NCI-H526 treated with DMSO at 0.1 percent for 48 hours (cell line): ENCODE data around the gene ZBTB22.
"Not testable (repeated sequence)": the region's sequence is repeated elsewhere in the genome, so short reads cannot be mapped to it uniquely, and the experiment has no call there.

ENCODE experiments used
- DNase-seq: peaks from one replicate; lab custom pipeline; 2025; lab: John Stamatoyannopoulos, UW

ZBTB22 gene

GRCh38 chr6:33317669-33318425, at the start of gene ZBTB22:
Gene ZBTB22, minus strand, starts transcription at chr6:33317744. Its CDS starts 828 bp downstream, at chr6:33316916.
- DNase-seq = peak; percentile 98

DNA sequence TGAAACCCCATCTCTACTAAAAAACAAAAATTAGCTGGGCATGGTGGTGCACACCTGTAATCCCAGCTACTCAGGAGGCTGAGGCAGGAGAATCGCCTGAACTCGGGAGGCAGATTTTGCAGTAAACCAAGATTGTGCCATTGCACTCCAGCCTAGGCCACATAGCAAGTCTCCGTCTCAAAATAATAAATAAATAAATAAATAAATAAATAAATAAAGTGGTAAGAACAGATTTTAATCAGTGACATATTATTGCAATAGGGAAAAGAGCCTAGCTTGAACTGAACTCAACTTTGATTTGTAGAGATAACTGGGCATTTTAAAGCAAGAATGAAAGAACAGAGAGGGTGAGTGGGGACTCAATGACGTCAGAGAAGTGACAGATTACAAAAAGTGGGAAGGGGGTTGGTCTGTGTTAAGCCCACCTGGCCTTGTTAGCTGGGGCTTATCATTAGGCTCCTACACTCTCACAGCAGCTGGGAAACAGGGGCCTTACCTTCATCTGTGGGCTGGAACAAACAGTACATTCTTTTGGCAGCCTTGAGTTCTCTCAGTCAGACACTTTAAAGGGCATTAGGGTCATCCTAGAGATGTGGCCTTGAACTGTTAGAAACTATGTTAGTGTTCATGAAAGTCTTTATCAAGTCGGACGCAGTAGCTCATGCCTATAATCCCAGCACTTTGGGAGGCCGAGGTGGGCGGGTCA, 49.6 kb upstream of the ZBTB22 start:
- DNase-seq = no peak

DNA sequence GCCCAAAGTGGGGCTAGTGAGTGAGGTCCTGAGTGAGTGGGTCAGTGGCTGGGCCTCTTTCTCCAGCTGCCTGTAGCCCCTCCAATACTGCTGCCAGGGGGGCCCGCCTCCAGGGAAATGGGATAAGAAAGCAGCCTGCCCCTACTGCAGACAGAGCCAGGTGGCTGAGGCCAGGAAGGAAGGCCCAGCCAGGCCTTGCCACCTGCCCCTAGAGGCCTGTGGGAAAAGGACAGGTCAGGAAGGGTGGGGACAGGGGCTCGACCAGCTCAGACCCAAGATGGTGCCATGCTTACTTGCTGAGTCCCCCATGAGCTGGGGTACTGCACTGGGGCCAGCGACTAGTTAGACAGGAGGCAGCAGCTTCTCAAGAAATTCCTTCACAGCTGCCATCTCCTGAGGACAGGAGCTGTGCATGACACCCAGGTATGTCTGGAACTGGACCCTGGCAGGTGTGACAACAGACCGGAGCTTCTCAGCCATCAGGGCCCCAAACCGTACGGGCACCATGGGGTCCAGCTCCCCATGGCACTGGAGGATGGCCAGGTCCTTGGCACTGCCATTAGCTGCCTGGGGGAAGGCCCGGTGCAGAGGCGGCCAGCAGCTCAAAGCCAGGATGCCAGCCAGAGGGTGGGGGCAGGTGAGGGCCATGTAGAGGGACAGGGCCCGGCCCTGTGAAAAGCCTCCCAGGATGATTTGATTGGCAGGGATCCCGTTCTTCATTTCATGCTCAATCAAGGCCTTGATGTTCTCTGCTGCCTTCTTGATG, 47.8 kb upstream of the ZBTB22 start:
- DNase-seq = not testable (repeated sequence)

DNA sequence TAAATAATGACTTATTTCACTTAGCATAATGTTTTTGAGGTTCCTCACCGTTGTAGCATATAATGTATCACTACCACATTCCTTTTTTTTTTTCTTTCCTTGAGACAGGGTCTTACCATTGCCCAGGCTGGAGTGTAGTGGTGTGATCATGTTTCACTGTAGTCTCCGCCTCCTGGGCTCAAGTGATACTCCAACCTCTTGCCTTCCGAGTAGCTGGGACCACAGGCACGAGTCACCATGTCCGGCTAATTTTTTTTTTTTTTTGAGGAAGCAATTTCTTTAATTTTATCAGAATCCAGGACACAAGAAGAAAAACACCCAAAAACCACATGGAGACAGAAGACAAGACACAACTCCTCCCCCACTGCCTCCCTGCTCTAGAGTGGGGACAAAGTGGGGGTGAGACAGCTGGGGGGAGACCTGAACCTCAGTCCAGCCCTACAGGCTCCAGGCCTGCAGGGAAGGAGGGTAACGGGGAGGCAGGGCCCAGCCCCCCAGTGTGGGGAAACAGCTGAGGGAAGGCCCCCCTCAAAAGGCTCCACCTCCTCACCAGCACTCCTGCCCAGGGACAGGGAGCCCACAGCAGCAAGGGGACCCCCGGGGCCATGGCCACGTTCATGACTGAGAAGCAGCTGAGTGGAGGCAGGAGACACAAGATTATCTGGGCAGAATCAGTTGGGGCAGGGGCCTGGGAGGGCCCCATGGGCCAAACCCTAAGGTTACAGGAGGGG, 47.1 kb upstream of the ZBTB22 start:
- not testable (repeated sequence) for DNase-seq

DNA sequence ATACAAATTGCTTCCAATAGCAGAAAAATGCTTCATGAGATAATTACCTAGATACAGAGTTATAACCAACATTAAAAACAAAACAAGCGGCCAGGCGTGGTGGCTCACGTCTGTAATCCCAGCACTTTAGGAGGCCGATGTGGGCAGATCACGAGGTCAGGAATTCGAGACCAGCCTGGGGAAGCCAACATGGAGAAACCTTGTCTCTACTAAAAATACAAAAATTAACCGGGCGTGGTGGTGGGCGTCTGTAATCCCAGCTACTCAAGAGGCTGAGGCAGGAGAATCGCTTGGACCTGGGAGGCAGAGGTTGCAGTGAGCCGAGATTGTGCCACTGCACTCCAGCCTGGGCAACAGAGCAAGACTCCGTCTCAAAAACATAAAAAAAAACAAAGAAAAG, 45.9 kb upstream of the ZBTB22 start:
- not testable (repeated sequence) for DNase-seq

- DNase-seq = no peak
Observed at GRCh38 chr6:33359331-33359730, 41.8 kb upstream of the ZBTB22 start.

- not testable (repeated sequence) for DNase-seq
Observed at GRCh38 chr6:33357160-33357871, 39.8 kb upstream of the ZBTB22 start.

DNA sequence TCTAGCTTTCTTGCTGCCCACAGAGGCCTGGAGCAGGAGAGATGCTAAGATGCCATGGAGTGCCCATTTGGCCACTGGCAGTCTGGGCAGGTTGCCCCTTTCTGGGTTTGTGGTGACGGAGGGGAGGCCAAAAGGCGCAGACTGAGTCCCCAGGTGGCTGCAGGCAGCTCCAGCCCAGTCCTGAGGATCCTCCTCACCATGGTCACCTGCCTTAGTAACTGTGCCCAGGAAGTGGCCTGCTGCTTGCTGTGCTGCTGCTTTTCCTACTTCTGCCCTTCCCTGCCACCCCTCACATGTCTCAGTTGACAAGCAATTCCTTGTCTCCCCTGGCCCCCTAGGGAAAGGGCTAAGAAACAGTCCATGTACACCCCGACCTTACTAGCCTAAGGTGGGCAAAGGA, 38.8 kb upstream of the ZBTB22 start:
- no peak for DNase-seq

- not testable (repeated sequence) for DNase-seq
Observed at GRCh38 chr6:33355860-33356259, 38.3 kb upstream of the ZBTB22 start.

DNA sequence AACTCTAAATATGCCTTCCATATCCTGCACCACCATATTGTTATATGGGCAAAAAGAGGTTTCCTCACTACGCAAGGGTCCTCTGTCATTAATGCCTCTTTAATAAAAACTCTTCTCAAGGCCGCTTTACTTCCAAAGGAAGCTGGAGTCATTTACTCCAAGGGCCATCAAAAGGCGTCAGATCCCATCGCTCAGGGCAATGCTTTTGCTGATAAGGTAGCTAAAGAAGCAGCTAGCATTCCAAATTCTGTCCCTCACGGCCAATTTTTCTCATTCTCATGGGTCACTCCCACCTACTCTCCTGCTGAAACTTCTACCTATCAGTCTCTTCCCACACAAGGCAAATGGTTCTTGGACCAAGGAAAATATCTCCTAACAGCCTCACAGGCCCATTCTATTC, 30.3 kb upstream of the ZBTB22 start:
- DNase-seq = no peak

- not testable (repeated sequence) for DNase-seq
Observed at GRCh38 chr6:33346972-33347371, 29.4 kb upstream of the ZBTB22 start.

DNA sequence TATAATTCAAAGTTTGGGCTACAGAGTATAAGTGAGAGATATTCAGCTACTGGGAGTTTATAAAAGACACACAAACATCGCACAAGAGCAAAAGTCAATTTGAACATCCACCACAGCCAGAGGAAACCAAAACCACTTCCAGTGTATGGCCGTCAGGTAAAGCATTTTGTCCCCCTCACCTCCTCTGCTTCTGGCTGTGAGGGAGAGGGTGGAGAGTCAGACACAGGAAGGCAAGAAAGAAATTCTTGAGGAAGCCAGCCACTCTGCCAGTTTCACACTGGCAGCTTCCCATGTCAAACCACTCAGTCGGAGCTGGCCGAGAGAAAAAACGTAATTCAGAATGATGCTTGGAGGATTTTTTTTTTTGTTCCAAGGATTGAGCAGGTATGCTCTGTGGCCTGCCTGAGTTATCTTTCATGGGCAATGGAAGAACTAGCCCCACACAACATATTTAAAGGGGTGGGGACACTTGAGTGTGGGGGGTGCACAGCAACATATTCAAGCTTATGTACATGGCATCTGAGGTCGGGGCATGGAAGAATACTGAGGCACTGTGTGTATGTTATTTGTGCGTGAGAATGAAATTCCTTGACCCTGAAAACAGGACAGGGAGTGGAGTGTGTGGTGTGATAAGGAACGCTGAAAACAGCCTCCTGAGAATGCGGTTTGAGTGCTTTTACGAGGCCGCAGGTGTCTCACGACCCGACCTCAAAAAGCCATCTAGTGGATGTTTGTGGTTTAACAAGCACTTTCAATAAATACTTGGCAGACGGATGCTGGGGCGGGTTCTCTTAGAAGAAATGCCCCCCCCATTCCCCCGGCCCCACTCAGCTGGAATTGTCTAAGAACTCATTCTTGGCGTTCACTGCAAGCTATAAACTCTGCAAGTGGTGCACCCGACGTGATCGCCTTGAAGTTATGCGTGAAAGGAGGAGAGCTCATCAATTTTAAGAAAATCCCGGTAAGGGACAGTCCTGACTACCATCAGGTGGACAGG, 27.5 kb upstream of the ZBTB22 start:
- DNase-seq = peak; percentile 59

GRCh38 chr6:33343953-33344611, 26.5 kb upstream of the ZBTB22 start:
- no peak for DNase-seq

- DNase-seq = not testable (repeated sequence)
Observed at GRCh38 chr6:33343606-33343952, 26.0 kb upstream of the ZBTB22 start.

GRCh38 chr6:33339193-33339592, 21.6 kb upstream of the ZBTB22 start:
- no peak for DNase-seq

GRCh38 chr6:33336495-33336894, 19.0 kb upstream of the ZBTB22 start:
- DNase-seq = no peak

- DNase-seq = no peak
Observed at GRCh38 chr6:33335916-33336315, 18.4 kb upstream of the ZBTB22 start.

DNA sequence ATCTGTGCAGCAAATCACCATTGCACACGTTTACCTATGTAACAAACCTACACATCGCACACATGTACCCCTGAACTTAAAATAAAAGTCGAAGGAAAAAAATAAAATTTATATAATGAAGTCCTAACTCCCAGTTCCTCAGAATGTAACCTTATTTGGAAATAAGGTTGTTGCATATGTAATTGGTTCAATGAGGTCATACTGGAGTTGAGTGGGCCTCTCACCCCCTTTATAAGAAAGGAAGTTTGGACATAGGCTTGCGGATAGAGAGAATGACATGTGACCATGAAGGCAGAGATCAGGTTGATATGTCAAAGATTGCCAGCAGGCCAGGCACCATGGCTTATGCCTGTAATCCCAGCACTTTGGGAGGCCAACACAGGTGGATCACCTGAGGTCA, 16.1 kb upstream of the ZBTB22 start:
- no peak for DNase-seq

GRCh38 chr6:33330736-33331135, 13.2 kb upstream of the ZBTB22 start:
- DNase-seq = no peak

DNA sequence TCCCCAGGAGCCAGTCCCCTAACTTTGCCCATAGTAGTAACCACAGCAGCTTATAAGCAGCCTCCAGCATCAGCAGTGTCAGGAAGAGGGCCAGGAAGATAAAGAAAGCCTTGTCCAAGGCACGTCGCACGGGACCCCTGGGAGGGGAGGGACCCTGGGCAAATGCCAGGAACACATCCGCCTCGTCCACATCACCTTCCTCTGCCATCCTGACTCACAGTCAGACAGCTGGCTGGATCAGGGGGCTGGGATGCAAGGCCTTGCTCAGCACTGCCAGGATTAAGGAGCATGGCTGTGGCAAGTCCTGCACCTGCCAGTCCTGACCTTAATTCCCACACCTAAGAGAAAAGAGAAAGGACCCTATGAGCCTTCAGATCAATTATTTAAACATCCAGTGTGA, 11.5 kb upstream of the ZBTB22 start:
- no peak for DNase-seq
